Measurements from ENCODE around the gene CBX1. TPM values are rescaled to one million over a fixed set of nuclear protein-coding genes. Genes with fewer than 3 reads are reported as not detected.

CBX1 gene
- total and polyA plus RNA-seq, 8 donors = 7.9 to 24.1 (median 12.0) TPM

DNA sequence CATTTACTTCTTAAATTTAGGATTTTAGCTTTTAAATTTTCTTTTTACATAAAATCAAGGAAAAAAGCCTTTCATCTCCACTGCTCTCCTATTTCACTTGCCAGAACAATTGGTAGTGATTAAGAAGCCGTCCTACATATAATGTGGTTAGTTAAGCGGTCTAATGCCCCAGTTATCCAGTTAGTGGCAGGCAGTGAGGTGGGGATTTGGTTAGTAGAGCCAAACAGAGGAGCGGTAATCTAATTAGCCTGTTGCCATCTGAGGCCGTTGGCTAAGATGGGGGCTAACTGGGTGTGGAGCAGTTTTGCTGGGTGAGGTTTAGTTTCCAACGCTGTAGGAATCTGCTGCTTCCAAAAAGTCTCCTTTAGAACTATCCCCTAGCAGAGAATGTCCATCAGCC lies 28.7 kb upstream of the CBX1 start:
- no peak overlapping the region for H3K27ac ChIP-seq
- TF ChIP-seq CTCF (IDR thresholded peaks at IDR 0.05) = no peak
- ATAC-seq (no peak), DNase-seq (no peak), FAIRE-seq (no peak)
- 57 to 71% methylated on average over 5 of the region's 5 CpGs for WGBS, 2 donors
- no peaks in the 10 kb centered on the region for H3K9me3 ChIP-seq
- H3K4me3 ChIP-seq = no peak overlapping the region
- no peaks in the 10 kb centered on the region for H3K36me3 ChIP-seq
- H3K27me3 ChIP-seq = no peaks in the 10 kb centered on the region
- intact Hi-C loops (cut with DNase I) = loop anchor here in 2 of 3 donors (5.0 to 10.0 kb wide), 3 partner anchors 48 to 103 kb away; no protein-coding TSS in a partner anchor
- no peaks in the 10 kb centered on the region for H3K4me1 ChIP-seq

DNA sequence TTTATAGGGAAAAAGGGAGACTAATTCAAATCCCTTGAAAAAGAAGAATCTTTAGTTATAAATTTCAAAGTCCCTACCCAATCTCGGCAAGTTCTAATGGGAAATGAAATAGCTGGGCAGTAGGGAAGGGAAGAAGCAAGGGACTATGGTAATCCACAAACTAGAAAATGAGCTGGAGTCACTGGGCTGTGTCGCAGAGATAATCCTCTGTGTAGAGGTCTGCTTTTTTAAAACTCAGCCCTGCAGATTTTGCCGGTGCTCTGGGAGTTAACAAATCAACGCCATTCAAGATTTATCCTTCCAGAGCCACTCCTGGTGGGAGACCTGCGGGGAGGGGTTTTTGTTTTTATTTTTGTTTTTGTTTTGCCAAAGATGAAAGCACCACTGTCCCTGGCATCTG lies 27.1 kb upstream of the CBX1 start:
- Histone ChIP-seq H3K4me1 (no peaks in the 10 kb centered on the region), H3K27ac (no peak overlapping the region), H3K4me3 (no peak overlapping the region), H3K36me3 (no peaks in the 10 kb centered on the region), H3K9me3 (no peaks in the 10 kb centered on the region), H3K27me3 (no peaks in the 10 kb centered on the region)
- intact Hi-C loops (cut with DNase I) = no loop called here
- DNase-seq (no peak), ATAC-seq (no peak), FAIRE-seq (no peak)
- no peak for TF ChIP-seq CTCF (IDR thresholded peaks at IDR 0.05)
- WGBS, 2 donors = 33 to 46% methylated on average over 5 of the region's 5 CpGs

- intact Hi-C loops (cut with DNase I) = no loop called here
- FAIRE-seq = no peak
Observed at GRCh38 chr17:48127371-48128051, 26.2 kb upstream of the CBX1 start.

DNA sequence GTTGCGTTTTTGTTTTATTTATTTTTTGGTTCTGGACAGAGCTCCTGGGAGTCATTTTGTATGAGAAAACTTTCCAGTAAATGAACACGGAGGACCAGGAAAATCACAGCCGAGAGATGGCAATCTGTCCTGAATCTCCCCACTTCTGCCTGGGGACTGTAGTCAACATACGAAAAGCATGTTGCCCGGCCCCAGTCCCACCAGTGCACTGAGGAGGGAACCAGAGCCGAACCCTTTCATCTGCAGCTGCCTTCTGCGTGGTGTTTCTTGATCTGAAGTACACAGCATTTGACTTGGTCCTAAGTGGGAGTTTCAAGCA lies 25.2 kb upstream of the CBX1 start:
- FAIRE-seq = no peak

More at GRCh38 chr17:48127371-48128051, 26.2 kb upstream of the CBX1 start:
- Histone ChIP-seq H3K27ac (no peak overlapping the region), H3K36me3 (peaks cover 0 to 7% (median 0%) of the 10 kb centered on the region in 3 donors), H3K4me1 (no peaks in the 10 kb centered on the region), H3K27me3 (no peaks in the 10 kb centered on the region), H3K9me3 (no peaks in the 10 kb centered on the region), H3K4me3 (no peak overlapping the region)
- no peak for TF ChIP-seq CTCF (IDR thresholded peaks at IDR 0.05)
- DNase-seq (no peak), ATAC-seq (peak in 3 of 4 donors; percentile 44 to 71 (median 54))
- WGBS, 2 donors = 69 to 75% methylated on average over 9 of the region's 9 CpGs

More for the DNA sequence above, 25.2 kb upstream of the CBX1 start:
- TF ChIP-seq CTCF (IDR thresholded peaks at IDR 0.05) = no peak
- Histone ChIP-seq H3K4me3 (no peak overlapping the region), H3K27ac (no peak overlapping the region), H3K4me1 (no peaks in the 10 kb centered on the region), H3K36me3 (peaks cover 0 to 18% (median 4%) of the 10 kb centered on the region in 3 donors), H3K27me3 (no peaks in the 10 kb centered on the region), H3K9me3 (no peaks in the 10 kb centered on the region)
- WGBS, 2 donors = 81 to 84% methylated on average over 7 of the region's 7 CpGs
- ATAC-seq = no peak
- DNase-seq = no peak
- intact Hi-C loops (cut with DNase I) = no loop called here

Measured in pancreas (tissue), 10 donors.